ENCODE data around the gene ZNF397. TPM values are rescaled to one million over a fixed set of nuclear protein-coding genes. Genes with fewer than 3 reads are reported as not detected.

ZNF397 gene
- total RNA-seq, 1 donor from 2014 or later = 48.7 TPM

DNA sequence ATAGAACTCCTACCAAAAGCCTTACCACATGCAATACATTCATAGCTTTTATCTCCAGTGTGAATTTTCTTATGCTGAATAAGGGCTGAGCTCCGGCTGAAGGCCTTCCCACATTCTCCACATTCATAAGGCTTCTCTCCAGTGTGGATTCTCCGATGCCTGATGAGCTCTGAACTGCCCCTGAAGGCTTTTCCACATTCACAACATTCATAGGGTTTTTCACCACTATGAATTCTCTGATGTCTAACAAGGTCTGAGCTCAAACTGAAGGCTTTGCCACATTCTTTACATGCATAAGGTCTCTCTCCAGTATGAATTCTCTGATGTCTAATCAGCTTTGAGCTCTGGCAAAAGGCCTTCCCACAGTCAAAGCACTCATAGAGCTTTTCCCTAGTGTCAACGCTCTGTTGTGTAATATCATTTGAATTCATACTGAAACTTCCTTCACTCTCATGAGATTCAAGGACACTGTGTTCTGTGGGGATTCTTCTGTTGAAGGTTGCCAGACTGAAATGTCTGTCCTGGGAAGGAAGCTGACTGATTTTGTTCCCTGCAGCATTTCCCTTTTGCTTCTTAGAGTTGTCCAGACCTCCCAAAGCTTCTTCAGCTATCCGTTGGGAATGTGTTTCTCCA lies 12.9 kb downstream of the ZNF397 start:
- ChIA-PET POLR2A (interaction anchor here (1.3 to 1.5 kb wide), 2 partner anchors 11 to 13 kb away, joined by 3 to 4 read pairs; partner anchors contain the start of gene ZNF397), CTCF (interaction anchor here (1.7 kb wide), 1 partner anchor 8 kb away, joined by 3 read pairs; no protein-coding TSS in a partner anchor)
- H3K27me3 Mint-ChIP-seq = no peaks in the 10 kb centered on the region
- H3K4me1 Mint-ChIP-seq = peaks cover 5% of the 10 kb centered on the region
- H3K27ac Mint-ChIP-seq = no peak overlapping the region
- TF ChIP-seq, protein P1, sequence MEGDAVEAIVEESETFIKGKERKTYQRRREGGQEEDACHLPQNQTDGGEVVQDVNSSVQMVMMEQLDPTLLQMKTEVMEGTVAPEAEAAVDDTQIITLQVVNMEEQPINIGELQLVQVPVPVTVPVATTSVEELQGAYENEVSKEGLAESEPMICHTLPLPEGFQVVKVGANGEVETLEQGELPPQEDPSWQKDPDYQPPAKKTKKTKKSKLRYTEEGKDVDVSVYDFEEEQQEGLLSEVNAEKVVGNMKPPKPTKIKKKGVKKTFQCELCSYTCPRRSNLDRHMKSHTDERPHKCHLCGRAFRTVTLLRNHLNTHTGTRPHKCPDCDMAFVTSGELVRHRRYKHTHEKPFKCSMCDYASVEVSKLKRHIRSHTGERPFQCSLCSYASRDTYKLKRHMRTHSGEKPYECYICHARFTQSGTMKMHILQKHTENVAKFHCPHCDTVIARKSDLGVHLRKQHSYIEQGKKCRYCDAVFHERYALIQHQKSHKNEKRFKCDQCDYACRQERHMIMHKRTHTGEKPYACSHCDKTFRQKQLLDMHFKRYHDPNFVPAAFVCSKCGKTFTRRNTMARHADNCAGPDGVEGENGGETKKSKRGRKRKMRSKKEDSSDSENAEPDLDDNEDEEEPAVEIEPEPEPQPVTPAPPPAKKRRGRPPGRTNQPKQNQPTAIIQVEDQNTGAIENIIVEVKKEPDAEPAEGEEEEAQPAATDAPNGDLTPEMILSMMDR (IDR thresholded peaks at IDR 0.05) = no peak
- no peak overlapping the region for H3K4me3 Mint-ChIP-seq
- ATAC-seq (ENCODE audit: low read depth) = no peak
- DNase-seq = no peak
- H3K36me3 Mint-ChIP-seq (ENCODE audit: low read depth) = peaks cover 78% of the 10 kb centered on the region
- H3K9me3 Mint-ChIP-seq = peaks cover 15% of the 10 kb centered on the region
- intact Hi-C loops (cut with micrococcal nuclease) = no loop called here

DNA sequence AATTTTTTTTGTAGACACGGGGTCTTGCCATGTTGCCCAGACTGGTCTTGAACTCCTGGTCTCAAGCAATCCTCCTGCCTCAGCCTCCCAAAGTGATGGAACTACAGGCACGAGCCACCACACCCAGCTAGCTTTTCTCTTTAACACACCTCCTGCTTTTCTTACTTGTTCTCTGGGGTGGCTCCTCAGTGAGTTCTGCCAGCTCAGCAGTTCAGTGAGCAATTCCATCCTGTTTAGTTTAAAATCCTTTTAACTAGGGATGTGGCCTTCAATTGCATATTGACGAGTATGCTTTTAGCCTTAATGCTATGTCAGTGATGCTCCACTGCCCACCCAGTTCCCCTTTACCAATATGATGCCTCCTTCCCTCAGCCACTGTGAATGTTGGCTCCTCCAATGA lies 16.1 kb downstream of the ZNF397 start:
- ChIA-PET POLR2A (interaction anchor here (1.7 kb wide), 1 partner anchor 11 kb away, joined by 3 read pairs; no protein-coding TSS in a partner anchor), CTCF (no interaction called here)
- H3K27ac Mint-ChIP-seq = no peak overlapping the region
- no peaks in the 10 kb centered on the region for H3K4me1 Mint-ChIP-seq
- TF ChIP-seq, protein P1 (IDR thresholded peaks at IDR 0.05) = no peak
- peaks cover 76% of the 10 kb centered on the region for H3K36me3 Mint-ChIP-seq (ENCODE audit: low read depth)
- DNase-seq (no peak), ATAC-seq (ENCODE audit: low read depth) (no peak)
- H3K9me3 Mint-ChIP-seq = peaks cover 15% of the 10 kb centered on the region
- intact Hi-C loops (cut with micrococcal nuclease) = no loop called here
- no peaks in the 10 kb centered on the region for H3K27me3 Mint-ChIP-seq
- no peak overlapping the region for H3K4me3 Mint-ChIP-seq

DNA sequence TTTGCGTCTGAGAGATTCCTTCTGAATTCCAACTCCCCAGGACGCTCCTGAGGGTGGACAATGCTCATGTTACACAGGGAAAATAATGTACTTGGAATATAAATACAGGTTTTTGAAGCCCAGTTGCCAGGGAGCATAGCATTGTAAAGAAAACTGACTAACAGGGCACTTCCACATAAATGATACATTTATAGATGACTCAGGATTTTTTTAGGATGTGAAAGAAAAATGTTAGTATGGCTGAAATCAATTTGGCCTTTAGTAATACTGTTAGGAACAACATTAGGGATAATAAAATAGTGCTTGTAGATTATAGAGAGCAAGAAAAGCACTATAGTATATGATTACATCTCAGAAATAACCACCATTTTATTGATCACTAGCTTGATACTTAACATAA lies 23.6 kb downstream of the ZNF397 start:
- Mint-ChIP-seq H3K36me3 (ENCODE audit: low read depth) (peaks cover 47% of the 10 kb centered on the region), H3K4me1 (peaks cover 26% of the 10 kb centered on the region), H3K27ac (no peak overlapping the region), H3K9me3 (peaks cover 12% of the 10 kb centered on the region), H3K27me3 (no peaks in the 10 kb centered on the region), H3K4me3 (no peak overlapping the region)
- intact Hi-C loops (cut with micrococcal nuclease) = no loop called here
- no peak for DNase-seq
- POLR2A ChIA-PET = interaction anchor here (1.0 kb wide), 1 partner anchor 26 kb away, joined by 5 read pairs; the partner anchor contains the start of gene ZSCAN30
- ATAC-seq (ENCODE audit: low read depth) = no peak
- TF ChIP-seq, protein P1 (IDR thresholded peaks at IDR 0.05) = no peak
- CTCF ChIA-PET = no interaction called here

DNA sequence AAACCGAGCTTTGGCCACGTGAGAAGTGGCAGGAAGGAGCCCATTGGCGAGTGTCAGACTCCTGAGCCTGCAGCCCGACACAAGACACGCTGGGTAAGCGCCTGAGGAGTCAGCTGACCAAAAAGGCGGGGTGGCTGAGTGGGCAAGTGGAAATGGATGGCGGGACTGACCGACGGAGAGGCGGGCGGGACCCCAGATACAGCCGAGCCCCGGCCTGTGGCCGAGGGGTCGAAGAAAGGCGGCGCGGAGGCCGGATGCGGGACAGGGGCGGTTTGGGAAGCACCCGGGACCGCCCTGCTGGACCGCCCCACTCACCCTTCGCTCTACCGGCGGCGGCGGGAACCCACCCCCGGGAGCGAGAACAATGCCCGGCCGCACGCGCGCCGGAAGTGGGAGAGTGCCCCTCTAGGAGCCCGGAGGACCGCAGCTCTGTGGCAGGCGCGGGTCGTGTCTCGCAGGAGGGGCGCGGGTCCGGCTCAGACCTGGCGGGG lies 26.4 kb downstream of the ZNF397 start:
- Mint-ChIP-seq H3K4me1 (peaks cover 26% of the 10 kb centered on the region), H3K36me3 (ENCODE audit: low read depth) (peaks cover 28% of the 10 kb centered on the region), H3K4me3 (peak overlapping the region; percentile 94), H3K27me3 (no peaks in the 10 kb centered on the region), H3K27ac (peak overlapping the region; percentile 93), H3K9me3 (peaks cover 12% of the 10 kb centered on the region)
- TF ChIP-seq, protein P1 (IDR thresholded peaks at IDR 0.05) = no peak
- ChIA-PET POLR2A (interaction anchor here (0.6 to 4.4 kb wide), 23 partner anchors 10 to 918 kb away, joined by 3 to 94 read pairs (median 4); partner anchors contain the start of genes INO80C, MAPRE2, RMP24 and ZNF24), CTCF (interaction anchor here (1.1 to 1.3 kb wide), 3 partner anchors 20 to 226 kb away, joined by 3 to 6 read pairs (median 3); partner anchors contain the start of gene MAPRE2)
- intact Hi-C loops (cut with micrococcal nuclease) = loop anchor here (1.0 to 5.0 kb wide), 7 partner anchors 19 to 862 kb away; partner anchors contain the start of genes ELP2, INO80C, SLC39A6 and ZNF24
- ATAC-seq (ENCODE audit: low read depth) (peak; percentile 89), DNase-seq (peak; percentile 72)

DNA sequence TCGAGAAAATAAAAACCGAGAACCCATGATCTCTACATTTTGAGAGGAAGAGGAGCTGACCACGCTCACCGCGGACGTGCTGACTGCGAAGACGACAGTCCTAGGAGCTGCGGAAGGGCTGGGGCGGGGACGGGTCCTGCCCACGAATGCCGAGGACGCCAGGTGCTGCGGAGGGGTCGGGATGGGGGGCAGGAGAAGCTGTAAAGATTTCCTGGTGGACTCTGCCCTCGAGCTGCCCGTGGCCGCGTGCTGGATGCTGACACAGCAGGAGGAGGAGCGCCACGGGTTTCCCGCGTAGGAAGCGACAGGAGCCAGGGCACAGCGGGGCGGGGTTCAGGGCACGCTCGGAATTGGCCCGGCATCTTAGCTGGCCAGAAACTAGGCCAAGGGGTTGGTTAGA lies 27.0 kb downstream of the ZNF397 start:
- no peak for DNase-seq
- Mint-ChIP-seq H3K27me3 (no peaks in the 10 kb centered on the region), H3K27ac (peak overlapping the region; percentile 93), H3K4me3 (peak overlapping the region; percentile 94), H3K9me3 (peaks cover 12% of the 10 kb centered on the region), H3K4me1 (peaks cover 26% of the 10 kb centered on the region), H3K36me3 (ENCODE audit: low read depth) (peaks cover 22% of the 10 kb centered on the region)
- intact Hi-C loops (cut with micrococcal nuclease) = loop anchor here (1.0 to 5.0 kb wide), 7 partner anchors 20 to 861 kb away; partner anchors contain the start of genes ELP2, INO80C, SLC39A6 and ZNF24
- POLR2A ChIA-PET = interaction anchor here (0.9 to 4.4 kb wide), 16 partner anchors 10 to 705 kb away, joined by 3 to 94 read pairs (median 6); partner anchors contain the start of genes INO80C, MAPRE2, RMP24 and ZNF24
- CTCF ChIA-PET = interaction anchor here (1.1 to 1.3 kb wide), 3 partner anchors 20 to 227 kb away, joined by 3 to 6 read pairs (median 3); partner anchors contain the start of gene MAPRE2
- ATAC-seq (ENCODE audit: low read depth) = peak; percentile 5
- TF ChIP-seq, protein P1 (IDR thresholded peaks at IDR 0.05) = no peak

Measured in activated B cell treated with CpG ODN at 0.5 μM for 24 hours (primary cell).